NAMALWA (cell line): ENCODE data around the gene C14orf39.
A peak's percentile ranks its signal among the peaks of the same experiment; 100 is the strongest.
"Not testable (repeated sequence)": the region's sequence is repeated elsewhere in the genome, so short reads cannot be mapped to it uniquely, and the experiment has no call there.

ENCODE experiments used
- DNase-seq: peaks from one replicate; pipeline ENCODE4 v3.0.0-alpha.2; 2015; ENCODE audit warnings: low spot score

The C14orf39 gene

GRCh38 chr14:60488175-60488574, 2.3 kb upstream of the C14orf39 start:
- DNase-seq: no peak

- no peak for DNase-seq
Measured at GRCh38 chr14:60487211-60487610, 1.3 kb upstream of the C14orf39 start.

GRCh38 chr14:60485057-60485597, 736 bp downstream of the C14orf39 start:
- DNase-seq: no peak

- no peak for DNase-seq
Measured at GRCh38 chr14:60482743-60483142, 3.1 kb downstream of the C14orf39 start.

DNA sequence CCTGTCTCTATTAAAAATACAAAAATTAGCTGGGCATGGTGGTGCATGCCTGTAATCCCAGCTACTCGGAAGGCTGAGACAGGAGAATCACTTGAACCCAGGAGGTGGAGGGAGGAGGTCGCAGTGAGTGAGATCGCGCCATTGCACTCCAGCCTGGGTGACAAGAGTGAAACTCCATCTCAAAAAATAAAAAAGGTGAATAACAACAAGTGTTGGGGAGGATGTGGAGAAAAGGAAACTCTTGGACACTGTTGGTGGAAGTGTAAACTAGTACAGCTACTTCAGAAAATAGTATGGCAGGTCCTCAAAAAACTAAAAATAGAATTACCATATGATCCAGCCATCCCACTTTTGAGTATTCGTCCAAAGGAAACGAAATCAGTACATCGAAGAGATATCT, 5.6 kb downstream of the C14orf39 start:
- not testable (repeated sequence) for DNase-seq

DNA sequence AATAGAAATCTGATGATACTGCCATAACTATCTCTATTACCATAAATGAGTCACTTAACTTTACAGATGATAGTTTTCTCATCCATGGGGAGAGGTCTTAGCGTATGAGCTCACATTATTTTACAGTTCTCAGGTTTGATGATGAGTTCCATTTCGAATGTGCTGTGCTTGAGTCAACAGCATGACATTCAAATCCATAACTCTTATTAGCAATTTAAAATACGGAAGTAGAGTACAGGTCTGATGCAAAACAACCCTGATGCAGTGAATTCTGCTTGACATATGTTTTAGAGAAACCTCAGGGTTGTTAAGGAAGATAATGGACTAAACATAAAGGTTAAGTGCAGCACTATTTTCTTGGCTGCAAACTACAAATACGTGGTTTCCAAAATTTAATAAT, 30.0 kb downstream of the C14orf39 start:
- DNase-seq: peak; percentile 2

- no peak for DNase-seq
Measured at GRCh38 chr14:60430276-60430675, 55.6 kb downstream of the C14orf39 start.

- no peak for DNase-seq
Measured at GRCh38 chr14:60420050-60420449, 65.8 kb downstream of the C14orf39 start.

DNA sequence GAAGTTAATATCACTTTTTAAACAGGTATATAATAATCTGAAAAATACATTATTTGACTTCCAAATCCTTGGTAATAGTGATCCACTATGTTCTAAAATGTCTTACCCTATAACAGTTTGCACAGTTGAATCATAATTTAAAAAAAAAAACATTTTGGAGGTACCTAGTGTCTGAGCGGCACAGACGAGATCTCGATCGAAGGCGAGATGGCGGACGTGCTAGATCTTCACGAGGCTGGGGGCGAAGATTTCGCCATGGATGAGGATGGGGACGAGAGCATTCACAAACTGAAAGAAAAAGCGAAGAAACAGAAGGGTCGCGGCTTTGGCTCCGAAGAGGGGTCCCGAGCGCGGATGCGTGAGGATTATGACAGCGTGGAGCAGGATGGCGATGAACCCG, 88.3 kb downstream of the C14orf39 start:
- not testable (repeated sequence) for DNase-seq

GRCh38 chr14:60396718-60397343, 89.0 kb downstream of the C14orf39 start:
- DNase-seq: no peak
